Glomerular endothelial cell (primary cell): ENCODE data around the gene ARHGAP21. TPM values are rescaled to one million over a fixed set of nuclear protein-coding genes. Genes with fewer than 3 reads are reported as not detected.
A peak's percentile ranks its signal among the peaks of the same experiment; 100 is the strongest.

Experiments used
- DNase-seq: peaks from one replicate; pipeline ENCODE4 v3.0.0-alpha.2; 2011; ENCODE audit warnings: low read depth, low spot score; ENCODE audit errors: extremely low read depth
- total RNA-seq: library from RNA; depleted of rRNA; stranded (reverse); fragments of >200 nt; gene quantifications from 2 replicates; pipeline ENCODE4 v1.2.3, GENCODE V29; 2015

The ARHGAP21 gene
- total RNA-seq, 1 donor from 2014 or later: 70.8 TPM

DNA sequence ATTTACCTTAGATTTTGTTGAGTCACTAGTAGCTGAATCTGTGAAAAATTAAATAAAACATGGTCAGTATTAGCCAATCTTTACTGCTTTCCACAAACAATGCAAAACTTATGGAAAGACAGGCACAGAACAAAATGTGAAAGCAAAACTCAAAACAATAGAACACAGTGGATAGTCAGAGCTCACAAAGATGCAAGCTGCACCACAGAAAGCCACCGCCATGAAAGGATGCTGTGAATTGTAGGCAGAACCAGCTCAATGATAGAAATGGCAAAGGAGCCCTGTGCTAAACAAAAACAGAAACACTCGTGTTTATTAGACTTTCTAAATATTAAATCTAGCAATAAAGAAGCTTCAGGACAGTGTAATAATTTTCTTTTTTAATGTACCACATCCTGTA, 134.4 kb downstream of the ARHGAP21 start:
- DNase-seq: no peak

DNA sequence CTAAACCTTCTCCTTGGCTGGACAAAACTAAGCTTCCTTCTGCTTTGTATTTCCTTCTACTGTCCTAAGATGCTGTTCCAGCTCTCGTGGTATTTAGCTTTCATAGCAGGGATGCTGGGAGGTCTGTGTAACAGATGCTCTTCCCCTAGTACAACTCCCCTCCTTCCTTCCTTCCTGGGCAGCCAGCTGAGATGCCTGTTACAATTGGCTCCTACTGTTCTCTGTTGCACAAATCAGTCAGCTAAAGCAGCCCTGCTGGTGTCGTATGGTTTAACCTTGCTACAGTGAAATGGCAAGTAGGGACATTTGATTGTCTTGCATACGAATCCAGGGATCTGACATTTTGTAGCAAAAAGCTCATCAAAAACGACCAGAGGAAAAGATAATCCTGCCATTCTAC, 143.8 kb downstream of the ARHGAP21 start:
- no peak for DNase-seq

DNA sequence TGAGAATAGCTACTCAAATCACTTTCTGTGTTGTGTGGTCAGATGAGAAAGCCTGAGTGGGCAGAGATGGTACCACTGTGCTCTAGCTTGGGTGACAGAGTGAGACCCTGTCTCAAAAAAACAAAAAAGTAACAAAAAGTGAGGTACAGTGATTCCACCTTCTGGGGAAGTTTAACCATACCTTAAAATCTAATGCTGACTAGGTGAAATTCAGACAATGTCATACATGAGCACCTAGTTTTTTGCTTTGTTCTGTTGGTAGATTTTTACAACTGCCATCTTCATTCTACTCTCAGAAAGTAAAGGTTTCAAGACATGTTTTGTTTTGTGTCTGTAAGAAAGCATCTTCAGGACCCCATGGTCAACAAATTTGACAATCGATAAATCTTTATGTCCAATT, 144.2 kb downstream of the ARHGAP21 start:
- DNase-seq: no peak

DNA sequence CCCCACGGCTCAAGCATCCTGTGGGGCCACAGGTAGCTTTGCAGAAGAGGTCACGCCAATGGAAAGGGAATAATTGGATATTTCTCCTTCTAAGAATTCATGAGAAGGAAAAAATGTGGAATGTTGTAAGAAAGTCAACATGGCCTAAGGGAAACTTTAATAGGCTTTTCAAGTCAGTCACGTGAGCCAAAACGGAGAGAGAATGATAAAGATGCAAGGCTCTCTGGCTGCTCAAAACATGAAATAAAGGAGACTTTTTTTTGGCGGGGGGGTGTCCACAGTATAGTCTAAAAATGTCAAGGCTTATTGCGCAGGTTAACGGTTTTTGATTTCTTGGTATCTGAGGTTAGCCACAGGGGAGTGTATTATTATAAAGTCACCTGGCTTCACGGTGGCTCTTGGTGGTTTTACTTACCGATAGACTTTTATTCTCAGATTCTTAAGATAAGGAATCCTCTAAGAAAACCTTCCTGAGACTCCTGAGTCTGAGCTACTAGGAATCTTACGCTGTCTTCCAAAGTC, 148.1 kb downstream of the ARHGAP21 start:
- no peak for DNase-seq

DNA sequence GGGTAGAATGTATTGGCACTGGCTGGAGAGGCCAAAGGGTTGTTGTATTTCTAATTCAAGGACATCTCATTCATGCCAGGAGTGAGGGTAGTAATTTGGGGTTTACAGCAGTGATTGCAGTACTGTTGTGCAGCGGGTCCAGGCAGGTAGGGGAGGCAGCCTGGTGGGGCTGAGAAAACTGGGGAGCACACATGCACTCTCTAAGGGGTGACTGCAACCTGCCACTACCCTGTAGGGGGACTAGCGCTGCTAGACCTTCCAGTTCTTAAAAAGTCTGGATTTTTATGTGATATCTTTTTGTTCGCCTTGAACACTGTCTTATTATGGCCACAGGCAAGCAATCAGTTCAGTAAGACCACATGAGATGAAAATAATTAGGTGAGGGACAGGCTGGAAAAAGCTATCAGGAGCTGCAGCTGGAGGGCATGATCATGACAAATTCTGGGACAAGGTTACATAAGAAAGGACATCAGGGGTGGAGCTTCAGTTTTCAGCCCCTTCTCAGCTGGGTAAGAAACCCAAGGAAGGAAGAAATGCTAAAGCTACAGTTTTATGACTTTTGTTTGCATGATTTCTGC, 149.0 kb downstream of the ARHGAP21 start:
- no peak for DNase-seq

DNA sequence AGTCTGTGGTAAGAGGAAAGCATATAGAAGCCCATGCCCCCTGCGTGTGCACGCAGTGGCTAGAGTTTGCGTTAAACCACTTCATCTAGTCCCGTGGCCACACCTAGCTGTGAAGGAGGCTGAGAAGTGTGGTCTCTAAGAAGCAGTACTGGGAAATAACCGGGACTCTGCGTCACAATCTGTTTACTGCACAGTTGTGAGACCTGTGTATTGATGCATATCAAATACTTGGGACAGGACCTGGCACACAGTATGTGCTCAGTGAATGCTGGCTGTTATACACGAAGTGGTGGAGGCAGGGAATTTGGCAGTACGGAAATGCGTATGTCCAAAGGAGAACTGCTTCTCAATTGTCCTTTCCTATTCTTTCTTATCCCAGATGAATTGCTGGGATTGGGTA, 149.5 kb downstream of the ARHGAP21 start:
- DNase-seq: no peak

DNA sequence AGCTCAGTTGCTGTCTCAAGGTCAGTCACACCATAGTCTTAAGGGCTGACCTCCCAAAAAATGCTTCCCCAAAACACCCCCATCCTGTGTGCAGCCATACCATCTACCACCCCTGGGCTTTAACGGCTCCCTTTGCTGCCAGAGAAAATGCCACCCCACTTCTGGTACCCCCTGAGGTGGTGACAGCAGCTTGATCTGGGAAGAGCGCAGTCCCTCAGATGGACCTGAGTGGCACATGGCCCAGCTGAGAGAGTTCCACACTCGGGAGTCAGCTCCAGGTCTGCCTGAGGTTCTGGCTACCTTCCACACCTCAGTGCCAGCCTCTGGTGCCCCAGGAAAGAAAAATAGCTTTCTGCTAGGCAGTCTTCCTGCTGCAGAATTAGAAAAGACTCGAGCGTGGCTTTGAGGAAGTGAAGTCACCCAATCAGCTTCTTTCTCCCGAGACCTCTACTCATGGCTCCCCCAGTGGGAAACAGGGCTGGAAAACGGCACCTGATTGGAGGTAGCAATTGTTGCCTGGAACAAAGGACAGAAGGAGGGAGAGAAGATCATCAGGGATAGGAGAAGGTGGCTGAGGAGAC, 151.7 kb downstream of the ARHGAP21 start:
- no peak for DNase-seq

DNA sequence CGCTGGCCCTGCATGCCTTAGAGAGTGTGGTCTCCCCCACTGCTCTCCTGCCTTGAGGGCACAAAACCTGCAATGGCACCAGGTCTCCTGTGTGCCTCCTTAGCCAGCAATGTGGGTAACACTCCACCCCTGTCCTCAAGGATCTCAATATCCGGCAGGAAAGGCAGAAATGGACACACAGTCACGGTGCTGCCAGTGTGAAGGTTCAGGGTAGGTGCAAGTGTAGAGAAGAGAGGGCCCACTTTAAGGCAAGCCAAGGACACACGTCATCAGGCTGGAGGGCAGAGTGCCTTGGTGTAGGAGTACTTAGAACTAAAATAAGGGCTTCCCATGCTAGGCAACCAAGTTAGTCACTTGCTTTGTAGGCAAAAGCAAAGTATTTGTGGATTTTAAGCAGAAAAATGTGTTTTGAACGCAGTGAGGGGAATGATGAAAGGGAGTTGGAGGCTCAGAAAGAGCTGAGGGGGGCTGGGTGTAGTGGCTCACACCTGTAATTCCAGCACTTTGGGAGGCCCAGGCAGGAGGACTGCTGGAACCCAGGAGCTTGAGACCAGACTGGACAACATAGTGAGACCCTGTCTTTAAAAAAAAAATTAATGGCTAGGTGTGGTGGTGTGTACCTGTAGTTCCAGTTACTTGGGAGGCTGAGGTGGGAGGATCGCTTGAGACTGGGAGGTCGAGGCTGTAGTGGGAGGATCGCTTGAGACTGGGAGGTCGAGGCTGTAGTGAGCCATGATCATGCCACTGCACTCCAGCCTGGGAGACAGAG, 152.8 kb downstream of the ARHGAP21 start:
- DNase-seq: no peak

DNA sequence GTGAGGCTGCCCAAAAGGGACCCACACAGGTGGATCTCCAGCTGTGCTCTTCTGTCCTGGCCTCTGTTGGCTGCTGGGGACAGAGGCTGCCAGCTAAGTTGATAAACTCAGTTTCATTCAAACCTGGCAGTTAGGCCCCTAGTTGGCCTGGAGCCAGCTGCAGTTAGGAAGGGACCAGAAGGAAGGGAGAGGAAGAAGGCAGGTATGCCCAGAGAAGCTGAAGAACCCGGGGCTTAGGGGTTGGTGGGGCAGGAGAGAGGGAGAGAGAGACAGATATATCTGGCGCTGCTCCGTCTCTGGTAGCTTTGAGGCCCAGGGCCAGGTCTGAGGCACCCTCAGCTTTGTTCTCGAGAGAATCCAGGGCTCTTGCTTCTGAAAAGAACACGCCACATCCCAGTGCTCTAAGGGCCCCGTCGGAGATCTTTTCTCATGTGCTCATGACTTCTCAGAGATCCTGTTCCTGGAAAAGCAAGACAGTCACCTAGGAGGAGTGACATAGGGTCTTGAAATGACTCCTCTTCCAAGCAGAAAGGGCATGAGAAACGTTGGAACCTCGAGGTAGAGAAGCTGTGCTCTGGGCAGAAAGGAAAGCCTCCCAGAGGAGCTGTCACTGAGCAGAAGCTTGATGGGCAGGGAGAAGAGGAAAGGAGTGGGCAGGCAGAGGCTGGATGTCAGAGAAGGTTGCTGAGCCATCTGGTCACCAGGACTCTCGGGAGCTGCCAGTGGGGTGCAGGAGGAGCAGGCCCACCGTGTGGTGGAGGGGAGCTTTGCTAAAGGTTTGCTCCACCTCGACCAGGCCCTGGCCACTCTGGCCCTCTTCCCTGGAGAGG, 153.6 kb downstream of the ARHGAP21 start:
- DNase-seq: no peak

DNA sequence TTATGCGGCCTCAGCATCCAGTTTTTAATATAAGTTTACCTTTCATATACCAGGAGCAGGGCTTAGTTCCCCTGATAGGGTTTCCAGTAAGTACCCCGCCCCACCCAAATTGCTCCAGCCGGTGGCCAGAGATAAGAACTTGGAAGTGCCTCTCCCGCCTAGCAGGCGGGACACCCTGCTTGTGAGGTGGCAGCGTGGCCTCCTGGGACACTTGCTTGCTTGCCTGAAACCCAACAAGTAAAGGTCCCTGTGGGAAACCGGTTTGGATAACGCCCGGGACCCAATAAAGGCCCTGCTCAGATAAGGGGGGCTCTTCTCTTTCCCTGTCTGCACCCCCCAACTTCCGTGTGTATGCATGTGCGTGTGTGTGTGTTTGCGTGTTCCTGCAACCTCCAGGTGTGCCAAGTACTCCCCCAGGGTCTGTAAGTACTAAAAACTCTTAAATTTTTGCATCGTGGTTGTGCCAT, 154.3 kb downstream of the ARHGAP21 start:
- DNase-seq: no peak

DNA sequence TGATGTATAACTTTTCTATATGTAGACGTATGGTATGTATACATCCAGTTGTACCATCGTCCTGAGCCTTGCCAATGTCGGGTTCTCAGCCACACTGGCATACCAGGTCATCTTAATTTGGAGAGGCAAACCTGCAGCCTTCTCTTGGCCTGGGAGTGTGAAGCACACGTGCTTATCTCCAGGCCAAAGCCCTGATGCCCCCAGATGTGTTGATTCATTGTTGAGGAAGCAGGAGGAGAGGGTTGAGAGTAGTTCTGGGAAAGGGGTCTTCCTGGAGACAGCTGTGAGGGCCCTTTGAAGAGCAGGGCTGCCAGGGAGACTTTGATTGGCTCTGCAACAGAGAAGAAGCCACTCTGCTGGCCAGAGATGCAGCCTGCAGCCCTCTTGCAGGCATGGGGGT, 155.6 kb downstream of the ARHGAP21 start:
- DNase-seq: no peak

DNA sequence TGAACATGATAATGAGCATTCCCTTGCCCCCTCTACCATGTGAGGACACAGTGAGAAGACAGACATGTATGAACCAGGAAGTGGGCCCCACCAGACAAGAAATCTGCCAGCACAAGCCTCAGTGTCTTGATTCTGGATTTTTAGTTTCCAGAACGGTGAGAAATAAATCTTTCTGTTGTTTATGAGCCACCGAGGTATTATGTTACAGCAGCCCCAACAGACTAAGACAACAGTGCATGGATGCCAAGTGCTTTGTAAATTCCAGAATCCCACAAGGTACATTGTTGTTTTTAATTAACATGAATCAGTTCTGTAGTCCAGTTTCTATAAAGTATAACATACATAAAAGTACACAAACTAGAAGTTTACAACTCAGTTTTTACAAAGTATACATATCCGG, 162.2 kb downstream of the ARHGAP21 start:
- no peak for DNase-seq

DNA sequence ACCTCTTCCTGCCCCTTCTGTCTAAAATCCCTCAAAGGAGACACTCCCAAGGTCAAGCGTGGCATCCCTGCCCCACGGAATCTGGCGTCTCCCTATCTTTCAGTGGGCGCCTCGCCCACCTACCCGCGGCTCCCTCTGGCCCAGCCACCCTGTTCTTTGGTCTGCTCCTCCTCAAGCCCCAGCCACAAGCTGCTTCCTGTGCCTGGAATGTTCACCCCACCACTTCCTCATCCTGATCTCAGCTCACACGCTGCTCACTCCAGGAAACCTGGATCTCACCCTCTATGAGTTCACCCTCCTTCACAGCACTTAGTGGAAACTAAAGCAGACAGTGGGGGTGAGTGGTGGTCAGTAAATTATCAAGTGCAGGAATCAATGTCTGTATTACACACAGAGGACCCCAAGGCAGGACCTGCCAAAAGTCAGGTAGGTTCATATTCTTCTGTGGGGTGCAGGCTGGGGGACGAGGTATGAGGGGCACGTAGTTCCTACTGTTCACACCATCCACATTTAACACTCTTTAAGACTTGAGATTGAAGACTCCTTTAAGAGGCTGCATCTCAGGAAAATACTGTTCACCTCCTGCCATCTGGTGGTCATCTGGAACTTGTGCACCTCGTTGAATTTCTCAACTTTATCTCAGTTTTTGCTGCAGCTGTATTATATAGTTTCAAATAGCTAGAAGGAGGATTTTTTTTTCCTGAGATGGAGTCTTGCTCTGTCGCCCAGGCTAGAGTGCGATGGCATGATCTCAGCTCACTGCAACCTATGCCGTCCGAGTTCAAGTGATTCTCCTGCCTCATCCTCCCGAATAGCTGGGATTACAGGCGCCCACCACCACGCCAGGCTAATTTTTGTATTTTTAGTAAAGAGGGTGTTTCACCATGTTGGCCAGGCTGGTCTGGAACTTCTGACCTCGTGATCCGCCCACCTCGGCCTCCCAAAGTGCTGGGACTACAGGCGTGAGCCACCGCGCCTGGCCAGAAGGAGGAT, 166.6 kb downstream of the ARHGAP21 start:
- peak; percentile 65 for DNase-seq

DNA sequence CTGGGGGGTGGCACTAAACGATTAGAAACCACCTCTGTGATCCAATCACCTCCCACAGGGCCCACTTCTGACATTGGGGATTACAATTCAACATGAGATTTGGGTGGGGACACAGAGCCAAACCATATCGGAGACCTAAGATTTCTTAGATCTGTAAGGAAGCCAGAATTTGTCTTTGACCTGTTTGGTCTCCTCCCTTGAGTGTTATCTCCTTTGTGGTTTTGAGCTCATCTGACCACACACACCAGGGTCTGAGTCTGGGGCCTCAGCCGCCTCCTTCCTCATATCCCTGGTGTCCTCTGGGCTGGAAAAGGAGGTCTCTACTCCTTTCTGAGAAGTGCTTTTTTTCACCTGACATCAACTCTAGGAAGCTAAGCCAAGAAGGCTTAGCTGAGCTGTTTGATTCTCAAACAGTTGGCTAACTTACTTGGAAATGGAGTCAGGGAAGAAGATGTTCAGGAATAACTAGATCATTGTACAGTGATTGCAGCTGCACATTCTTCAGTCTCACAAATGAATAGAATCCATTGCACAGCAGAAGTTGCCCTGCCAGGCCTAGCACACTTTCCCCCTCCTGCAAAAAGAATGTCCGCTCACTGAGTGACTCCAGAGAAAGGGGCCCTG, 167.4 kb downstream of the ARHGAP21 start:
- no peak for DNase-seq

DNA sequence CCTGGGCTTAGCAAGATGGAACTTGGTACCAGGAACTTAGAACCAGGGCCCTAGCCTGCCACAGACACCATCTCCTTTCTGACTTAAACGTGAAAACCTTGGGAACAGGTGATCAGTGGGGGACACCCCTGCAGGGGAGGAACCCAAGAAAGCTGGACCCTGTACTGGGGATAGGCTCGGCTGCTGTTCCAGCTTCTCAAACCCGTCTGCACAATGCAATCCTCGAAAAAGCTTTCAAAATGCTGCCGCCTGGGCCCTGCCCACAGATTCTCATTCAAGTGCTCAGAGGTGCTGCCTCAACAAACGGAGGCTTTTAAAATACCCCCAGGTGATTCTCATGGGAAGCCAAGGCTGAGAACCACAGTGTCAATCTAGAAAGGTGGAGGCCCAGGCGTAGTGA, 169.7 kb downstream of the ARHGAP21 start:
- DNase-seq: no peak

DNA sequence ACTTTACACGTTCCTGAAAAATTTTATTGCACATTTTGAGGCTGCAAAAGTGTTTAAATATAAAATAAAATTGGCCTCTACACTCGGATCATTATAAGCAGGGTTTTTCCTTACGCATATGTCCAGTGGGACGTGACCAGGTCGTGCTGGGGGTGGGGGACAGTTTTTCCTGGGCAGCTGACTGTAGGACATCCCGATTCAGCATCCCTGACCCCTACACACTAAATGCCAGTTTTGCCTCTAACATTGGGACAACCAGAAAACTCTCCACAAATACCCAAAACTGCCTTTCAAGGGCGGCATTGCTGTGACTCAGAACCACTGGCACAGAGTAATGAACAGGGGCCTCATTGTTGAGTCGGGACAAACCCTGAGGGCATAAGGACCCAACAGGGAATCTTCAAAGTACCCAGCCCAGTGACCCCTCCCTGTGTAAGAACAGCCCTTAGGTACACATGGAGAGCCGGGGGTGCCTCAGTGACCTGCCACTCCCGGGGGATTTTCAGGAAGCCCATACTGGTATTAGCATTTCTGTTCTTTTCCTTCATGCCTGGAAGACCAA, 170.6 kb downstream of the ARHGAP21 start:
- no peak for DNase-seq

DNA sequence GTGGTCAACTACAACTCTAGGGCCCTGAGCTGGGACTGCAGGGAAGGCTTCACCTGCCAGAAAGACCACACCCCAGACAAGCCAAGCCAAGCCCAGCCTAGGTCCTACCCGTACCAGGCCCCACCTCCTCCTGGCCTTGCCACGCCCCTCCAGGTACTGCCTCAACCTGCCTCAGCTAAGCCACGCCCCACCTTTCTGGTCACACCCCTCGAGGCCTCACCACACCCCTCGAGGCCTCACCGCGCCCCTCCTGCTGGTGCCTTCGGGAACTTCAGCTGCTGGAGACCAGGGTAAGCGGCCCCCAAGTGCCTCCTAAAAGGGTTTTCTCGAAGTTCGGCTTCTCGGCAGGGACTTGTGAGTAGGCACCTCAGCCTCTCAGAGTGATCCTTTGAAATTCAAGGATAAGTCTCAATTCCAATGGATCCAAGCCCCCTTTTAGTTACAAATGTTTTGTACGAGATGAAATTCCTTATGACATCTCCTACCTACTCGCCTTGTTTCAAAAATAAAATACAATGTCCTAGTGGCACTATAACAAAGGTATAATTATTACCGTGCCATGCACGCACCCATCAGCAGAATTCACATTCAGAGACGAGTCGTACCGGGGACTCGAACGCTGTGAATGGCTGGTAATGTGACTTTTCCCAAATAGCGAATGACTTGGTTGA, 171.2 kb downstream of the ARHGAP21 start:
- DNase-seq: no peak

DNA sequence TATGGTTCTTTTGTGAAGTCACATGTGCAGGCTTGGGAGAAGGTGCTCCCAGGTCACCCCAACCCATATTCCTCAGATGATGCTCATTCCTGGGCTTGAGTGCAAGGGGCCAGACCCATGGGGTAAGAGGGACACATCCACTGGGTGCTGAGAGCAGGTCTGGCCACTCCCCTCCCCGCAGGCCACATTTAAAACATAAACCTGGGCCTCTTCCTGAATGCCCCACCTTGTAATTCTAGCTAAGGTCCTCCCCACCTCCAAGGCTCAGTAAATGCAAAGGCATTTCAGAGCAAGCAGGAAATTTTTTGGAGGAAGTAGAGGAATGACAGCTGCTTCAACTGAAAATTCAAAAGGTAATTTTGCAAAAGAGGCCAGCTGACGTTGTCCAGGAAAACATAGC, 172.5 kb downstream of the ARHGAP21 start:
- no peak for DNase-seq

DNA sequence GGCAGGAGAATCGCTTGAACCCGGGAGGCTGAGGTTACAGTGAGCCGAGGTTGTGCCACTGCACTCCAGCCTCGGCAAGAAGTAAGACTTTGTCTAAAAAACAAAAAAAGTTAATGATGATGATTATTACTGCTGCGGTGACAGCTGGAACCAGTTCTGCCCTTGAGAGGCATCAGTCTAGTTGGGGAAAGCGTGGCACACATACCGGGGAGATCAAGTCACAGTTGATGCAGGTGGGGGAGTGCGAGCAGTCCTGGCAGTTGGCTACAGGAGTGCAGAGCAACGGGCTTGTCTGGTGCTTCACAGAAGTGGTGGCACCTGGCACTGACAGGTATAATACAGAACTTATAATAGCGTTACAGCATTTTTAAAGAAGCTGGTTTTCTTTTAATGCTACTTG, 173.0 kb downstream of the ARHGAP21 start:
- DNase-seq: no peak
